RPMI7951 (cell line): ENCODE measurements around the gene CXCL12. TPM values are rescaled to one million over a fixed set of nuclear protein-coding genes. Genes with fewer than 3 reads are reported as not detected.

Experiments
- DNase-seq: peaks from one replicate; pipeline ENCODE4 v3.0.0-alpha.2; 2012; ENCODE audit warnings: low read depth
- total RNA-seq: library from RNA; depleted of rRNA; stranded (reverse); fragments of >200 nt; shearing (Covaris generic); gene quantifications from 2 replicates; pipeline ENCODE4 v1.2.3, GENCODE V29; 2014

Gene CXCL12
- total RNA-seq, 1 experiment from 2014 or later = 30.3 TPM

DNA sequence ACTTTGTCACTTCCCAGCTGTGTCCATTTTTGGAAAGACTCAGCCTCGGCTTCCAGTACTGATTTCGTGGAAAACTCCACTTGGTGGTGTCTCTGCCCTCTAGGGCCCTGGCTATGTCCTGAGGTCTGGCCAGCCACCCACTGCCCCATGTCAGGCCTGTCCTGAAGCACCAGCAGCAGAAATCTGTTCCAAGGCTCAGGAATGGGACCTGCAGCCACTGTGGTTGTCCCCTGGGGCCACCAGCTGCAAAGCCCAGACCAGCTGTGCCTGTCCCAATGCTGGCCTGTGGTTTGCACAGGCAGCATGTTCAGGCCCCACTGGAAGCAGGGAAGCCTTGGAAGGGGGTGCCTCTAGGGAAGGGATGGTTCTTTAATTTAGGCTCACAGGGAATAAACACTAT lies 21.2 kb downstream of the CXCL12 start:
- peak; percentile 33 for DNase-seq

DNA sequence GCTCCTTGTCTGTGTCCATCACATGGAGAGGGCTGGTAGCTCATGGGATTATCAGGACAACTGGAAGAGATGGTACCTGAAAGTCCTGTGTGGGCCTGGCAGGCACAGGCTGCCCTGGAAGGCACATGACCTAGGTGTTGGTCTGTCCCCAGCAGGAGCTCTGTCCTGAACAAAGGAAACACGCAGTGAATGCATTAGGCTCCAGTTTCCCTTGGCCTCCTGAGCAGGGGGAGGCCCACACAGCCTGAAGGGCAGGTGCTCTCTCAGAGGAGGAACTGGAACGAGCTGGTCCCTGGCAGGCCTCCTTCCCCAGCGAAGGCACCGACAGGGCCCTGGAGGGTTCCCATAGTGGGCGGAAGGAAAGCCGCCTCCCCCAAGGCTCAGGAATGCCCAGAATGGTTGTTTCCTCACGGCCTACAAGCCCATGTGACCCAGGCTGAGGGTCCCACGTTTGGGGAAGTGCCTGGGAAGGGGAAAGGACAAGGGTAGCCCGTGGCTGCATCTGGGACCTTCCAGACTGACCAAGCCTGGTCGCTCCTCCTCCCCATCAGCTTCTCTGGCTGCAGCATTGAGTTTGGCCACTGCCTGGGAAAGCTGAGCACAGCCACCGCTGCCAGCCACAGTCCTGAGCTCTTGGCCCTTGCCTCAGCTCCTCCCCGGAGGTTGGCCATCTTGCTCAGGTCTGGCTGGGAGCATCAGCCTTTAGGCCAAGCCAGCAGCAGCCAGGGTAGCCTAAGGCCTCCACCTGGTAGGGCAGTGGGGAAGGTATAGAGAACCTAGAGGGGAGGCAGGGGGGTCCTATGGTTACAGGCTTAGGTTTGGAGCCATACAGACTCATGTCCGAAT lies 21.8 kb downstream of the CXCL12 start:
- no peak for DNase-seq

DNA sequence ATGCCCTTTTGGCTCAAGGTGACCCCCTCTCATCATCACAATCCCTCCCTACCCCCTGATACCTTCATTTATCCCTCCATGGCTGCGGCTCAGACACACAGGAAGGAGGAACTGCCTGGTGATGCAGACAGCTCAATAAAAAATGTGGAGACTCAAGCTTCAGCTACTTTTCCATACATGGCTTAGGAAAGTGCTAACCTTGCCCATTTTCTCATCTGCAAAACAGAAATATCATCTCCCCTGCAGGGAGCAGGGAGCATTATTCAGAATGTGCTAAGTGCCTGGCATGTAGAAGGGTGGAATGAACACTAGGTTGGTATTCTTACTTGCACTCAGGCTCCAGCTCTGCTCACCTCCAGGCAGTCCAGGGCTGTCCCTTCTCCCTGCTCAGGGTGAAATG lies 23.8 kb downstream of the CXCL12 start:
- DNase-seq = no peak

GRCh38 chr10:44358080-44358771 lies 26.7 kb downstream of the CXCL12 start:
- DNase-seq = no peak

- no peak for DNase-seq
Observed at GRCh38 chr10:44357023-44357540, 27.8 kb downstream of the CXCL12 start.

DNA sequence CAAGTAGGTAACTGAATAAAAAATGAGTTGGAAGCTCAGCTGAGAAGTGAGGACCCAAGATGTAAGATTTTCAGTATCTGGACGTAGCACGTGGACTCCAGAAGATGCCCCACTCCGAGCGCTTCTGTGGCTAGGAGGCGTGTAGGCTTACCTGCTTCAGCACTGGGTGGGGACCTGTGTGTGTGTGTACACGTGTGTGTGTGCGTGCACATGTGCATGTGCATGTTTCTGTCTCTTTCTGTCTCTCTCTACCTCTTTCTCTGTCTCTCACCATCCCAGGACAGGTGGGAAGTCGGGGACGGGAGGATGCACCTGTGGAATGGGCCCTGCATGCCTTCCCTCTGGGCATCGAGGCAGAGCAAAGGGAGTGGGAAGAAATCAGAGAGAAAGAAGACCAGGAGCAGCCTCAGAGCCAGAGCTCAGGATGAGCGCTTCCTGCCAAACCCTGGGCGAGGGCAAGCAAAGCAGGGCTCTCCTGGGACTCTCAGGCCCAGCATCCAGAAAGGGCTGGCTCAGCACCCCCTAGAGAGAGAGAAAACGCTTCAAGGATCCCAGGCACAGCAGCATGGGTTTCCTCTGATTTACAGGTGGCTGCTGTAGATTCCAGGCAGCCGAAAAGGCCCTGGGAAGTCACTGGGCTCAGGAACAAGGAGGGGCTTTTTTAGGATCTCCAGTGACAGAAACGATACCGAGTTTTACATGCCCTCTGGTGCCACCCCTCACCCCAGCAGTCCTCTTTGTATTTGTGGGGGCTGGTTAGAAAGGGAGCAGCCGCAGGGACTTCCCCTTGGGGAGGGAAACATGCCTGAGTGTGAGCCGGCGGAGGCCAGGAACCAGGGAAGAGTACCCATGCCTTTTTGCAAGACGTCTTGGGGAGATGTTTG lies 28.5 kb downstream of the CXCL12 start:
- no peak for DNase-seq

DNA sequence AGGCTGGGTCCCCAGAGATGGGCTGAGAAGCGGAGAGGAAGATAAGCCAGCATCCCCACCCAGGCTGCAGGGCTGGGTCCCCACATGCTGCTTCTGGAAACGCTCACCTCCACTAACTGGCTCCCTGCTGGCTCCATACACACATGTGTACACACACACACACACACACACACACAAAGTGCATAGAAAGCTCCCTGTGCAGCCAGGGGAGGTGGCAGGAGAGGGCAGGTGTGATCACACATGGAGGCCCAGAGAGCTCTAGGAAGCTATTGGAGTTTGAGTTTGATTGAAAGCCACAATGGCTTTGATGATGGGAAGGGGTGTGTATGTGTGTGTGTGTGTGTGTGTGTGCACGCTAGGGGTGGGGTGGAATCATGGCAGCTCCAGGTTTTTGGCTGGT lies 29.3 kb downstream of the CXCL12 start:
- no peak for DNase-seq

DNA sequence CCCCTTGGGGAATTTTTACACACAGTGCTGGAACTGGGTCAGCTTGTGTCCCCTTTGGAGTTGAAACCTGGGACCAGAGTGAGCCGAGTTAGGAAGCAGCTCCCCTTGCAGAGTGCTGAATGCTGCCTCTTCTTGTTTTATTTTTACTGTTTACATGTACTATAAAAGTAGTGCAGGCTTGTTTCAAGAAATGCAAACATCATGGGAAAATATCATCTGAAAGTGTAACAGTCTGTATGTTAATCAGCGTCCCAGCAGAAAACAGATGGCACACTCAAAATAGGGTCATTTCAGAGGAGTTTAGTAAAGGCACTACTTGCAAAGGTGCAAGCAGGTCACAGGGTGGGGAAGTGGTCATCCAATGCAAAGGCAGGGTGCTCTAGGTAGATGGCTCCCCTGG lies 30.1 kb downstream of the CXCL12 start:
- no peak for DNase-seq

DNA sequence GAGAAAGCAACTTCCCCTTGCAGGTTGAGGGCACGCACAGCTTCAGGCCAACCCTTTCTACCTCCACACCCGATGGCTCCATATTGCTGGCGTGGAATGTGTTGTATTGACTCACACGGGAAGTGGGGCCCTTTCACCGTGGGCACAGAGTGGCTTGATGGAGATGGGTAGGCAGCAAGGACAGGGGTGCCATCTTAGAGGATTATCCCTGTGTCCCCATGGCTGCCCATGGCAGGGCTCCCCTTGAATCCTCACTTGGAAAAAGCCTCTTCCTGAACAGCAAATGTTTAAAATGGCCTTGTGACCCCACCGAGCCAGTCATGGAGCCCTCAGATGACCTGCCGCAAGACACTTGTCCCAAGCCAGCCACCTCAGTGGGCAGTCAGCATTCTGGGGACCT lies 31.2 kb downstream of the CXCL12 start:
- DNase-seq = no peak

- DNase-seq = no peak
Observed at GRCh38 chr10:44353128-44353390, 31.8 kb downstream of the CXCL12 start.

GRCh38 chr10:44352316-44353127 lies 32.4 kb downstream of the CXCL12 start:
- peak; percentile 81 for DNase-seq

GRCh38 chr10:44348496-44348895 lies 36.4 kb downstream of the CXCL12 start:
- no peak for DNase-seq

DNA sequence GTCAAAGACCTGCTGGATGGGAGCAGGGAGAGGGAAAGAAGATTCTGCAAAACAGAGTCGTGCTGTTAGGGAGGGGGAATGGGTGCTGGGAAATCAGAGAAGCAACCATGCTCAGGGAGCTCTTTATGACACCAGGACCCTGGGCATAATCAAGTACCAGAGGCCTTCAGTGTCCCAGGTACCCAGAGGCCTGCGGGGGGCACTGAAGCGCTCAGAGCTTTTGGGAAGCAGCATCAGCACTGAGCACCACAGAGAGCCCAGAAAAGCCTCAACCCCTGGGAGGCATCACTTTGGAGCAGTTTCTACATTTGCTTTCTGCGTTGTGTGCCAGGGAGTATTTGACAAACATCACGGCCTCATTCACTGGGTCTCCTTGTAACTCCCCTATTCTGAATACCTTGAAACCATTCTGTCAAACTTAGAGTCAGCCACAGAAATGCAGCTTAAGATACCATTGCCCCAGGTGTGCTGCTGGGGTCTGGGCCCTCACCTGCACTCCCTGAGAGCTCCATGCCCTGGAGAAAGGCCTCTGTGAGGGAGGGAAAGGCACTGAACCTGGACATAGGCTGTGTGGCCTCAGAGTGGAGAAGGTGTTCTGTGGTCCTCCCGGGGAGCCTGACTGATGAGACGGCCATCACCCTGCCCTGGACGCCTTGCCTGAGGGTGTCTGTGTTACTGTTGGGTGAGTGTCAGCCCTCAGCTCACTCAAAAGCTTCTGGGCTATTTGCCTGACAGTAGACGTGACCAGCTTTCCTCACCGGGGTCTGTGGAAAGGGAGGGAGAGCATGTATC lies 37.1 kb downstream of the CXCL12 start:
- no peak for DNase-seq

- DNase-seq = no peak
Observed at GRCh38 chr10:44344727-44345126, 40.2 kb downstream of the CXCL12 start.

DNA sequence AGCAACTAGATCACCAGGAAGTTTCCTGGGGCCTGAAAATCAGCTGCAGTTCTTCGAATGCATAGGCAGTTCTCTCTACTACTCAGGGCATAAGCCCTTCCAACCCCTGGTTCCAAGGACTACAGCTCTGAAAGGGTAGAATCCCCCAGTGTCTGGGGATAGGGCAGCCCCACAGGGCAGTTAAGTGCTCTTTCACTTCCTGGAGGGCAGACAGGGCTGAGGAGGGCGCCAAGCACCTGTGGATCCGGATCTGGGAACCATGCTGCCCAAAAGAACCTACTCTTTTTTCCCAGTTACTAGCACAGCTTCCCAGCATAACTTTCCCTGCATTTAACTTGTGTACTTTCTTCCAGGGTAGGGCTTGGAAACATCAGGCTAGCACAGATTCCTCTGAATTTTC lies 41.1 kb downstream of the CXCL12 start:
- DNase-seq = no peak

- DNase-seq = no peak
Observed at GRCh38 chr10:44341886-44342285, 43.0 kb downstream of the CXCL12 start.

GRCh38 chr10:44340557-44340956 lies 44.3 kb downstream of the CXCL12 start:
- no peak for DNase-seq

DNA sequence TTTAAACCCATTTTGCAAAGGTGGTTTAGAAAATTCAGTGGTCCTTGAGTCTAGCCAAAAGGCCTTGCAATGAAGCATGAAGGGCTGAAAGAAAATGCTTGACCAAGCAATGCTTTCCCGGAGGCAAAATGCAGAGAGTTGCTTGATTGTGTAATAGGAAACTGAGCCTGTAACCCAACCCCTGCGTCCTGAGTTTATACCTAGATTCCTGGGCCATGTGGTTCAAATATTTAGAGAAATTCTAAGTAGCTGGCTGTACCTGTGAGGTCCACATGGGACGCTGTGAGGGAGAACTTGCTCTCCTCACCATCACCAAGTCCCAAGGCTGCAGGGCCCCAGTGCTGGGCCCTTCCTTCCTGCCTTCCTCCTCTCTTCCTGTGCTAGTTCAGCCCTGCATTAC lies 45.7 kb downstream of the CXCL12 start:
- DNase-seq = peak; percentile 49

- no peak for DNase-seq
Observed at GRCh38 chr10:44337081-44337480, 47.8 kb downstream of the CXCL12 start.

DNA sequence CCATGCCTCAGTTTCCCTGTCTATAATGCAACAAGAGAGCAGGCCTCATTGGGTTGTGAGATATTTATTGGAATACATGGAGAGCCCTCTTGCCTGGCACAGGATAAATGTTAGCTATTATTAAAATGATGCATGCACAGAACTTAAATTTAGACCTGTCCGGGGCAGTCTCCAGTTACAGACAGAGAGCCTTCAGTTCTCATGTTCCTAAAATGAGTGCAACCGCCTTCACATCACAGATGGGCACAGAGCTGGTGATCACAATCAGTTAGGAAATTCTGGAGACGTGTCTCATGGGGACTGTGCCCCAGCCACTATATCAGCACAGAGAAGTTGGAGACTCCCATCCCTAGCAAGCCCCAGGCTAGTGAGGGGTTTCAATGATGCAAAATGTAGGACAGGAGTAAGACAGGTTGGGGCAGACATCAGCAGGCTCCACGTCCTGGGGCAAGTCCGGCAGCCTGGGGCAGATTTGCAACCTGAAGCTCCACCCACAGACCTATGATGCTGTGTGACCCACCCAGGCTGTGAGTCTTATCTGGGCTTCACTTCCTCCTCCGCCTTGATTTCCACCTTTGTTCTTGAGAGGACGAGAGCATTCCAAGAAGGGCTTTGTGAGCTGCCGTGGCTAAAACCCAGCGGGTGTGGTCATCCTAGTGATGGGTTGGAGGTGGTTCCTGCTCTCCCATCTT lies 49.4 kb downstream of the CXCL12 start:
- no peak for DNase-seq
